B cell (primary cell): Measurements from ENCODE around the gene GH2. TPM values are rescaled to one million over a fixed set of nuclear protein-coding genes. Genes with fewer than 3 reads are reported as not detected.

Source experiments
- ATAC-seq: fragments of 200-7000 bp; cut with Tn5 transposase; one replicate; pipeline ENCODE4 v1.10.0; 2021; ENCODE audit warnings: low read depth, mild to moderate bottlenecking, moderate number of reproducible peaks, moderate library complexity
- CTCF ChIA-PET: fragments of 350-600 bp; sonication (Branson Sonifier 250); formaldehyde crosslinking; loops from one replicate; lab custom pipeline; 2021; ENCODE audit warnings: antibody characterized with exemption, inconsistent platforms; lab: Charles Lee
- POLR2A ChIA-PET: fragments of 350-600 bp; sonication (Branson Sonifier 250); formaldehyde crosslinking; loops from one replicate; lab custom pipeline; 2021; ENCODE audit warnings: antibody characterized with exemption; lab: Charles Lee
- DNase-seq: peaks from one replicate; pipeline ENCODE4 v3.0.0; 2013
- H2AFZ ChIP-seq: 2 replicates; pipeline ENCODE4 v1.6.1; 2012; ENCODE audit warnings: mild to moderate bottlenecking, low read depth, low read length; ENCODE audit not compliant: insufficient read depth, poor library complexity, severe bottlenecking
- H3K27ac ChIP-seq, 2 donors: 1 replicate in 1 of 2; 2 replicates in 1 of 2; pipeline ENCODE4 v1.5.1; 2012 to 2013; ENCODE audit warnings: low read length in 2 of 2, mild to moderate bottlenecking in 2 of 2, moderate library complexity in 1 of 2
- H3K27me3 ChIP-seq, 4 experiments: fragments of 200-600 bp in 1 of 4; sonication (generic) in 1 of 4; replicated peaks in 1 of 4; 1 replicate in 2 of 4; 2 replicates in 2 of 4; pipeline versions ENCODE4 v1.6.1 to v1.7.0; 2013 to 2016; ENCODE audit warnings: low read length in 3 of 4, mild to moderate bottlenecking in 2 of 4, mixed read lengths in 1 of 4, moderate library complexity in 1 of 4; ENCODE audit not compliant: insufficient read depth in 4 of 4, control insufficient read depth in 3 of 4; ENCODE audit errors: control extremely low read depth in 1 of 4
- H3K36me3 ChIP-seq, 2 experiments: replicated peaks in 1 of 2; 1 replicate in 1 of 2; 2 replicates in 1 of 2; pipeline versions ENCODE4 v1.6.1 to v1.7.1; 2013; ENCODE audit warnings: low read length in 1 of 2; ENCODE audit not compliant: insufficient read depth in 2 of 2, control insufficient read depth in 1 of 2; ENCODE audit errors: control extremely low read depth in 1 of 2, extremely low read depth in 1 of 2
- H3K4me1 ChIP-seq, 2 donors: fragments of 200-600 bp in 1 of 2; sonication (generic) in 1 of 2; 1 replicate in 1 of 2; 2 replicates in 1 of 2; pipeline versions ENCODE4 v1.5.1 to v1.6.1; 2013 to 2017; ENCODE audit warnings: low read length in 2 of 2; ENCODE audit not compliant: control insufficient read depth in 2 of 2, insufficient read depth in 2 of 2
- H3K4me2 ChIP-seq: replicated peaks from 2 replicates; pipeline ENCODE3; 2012; ENCODE audit warnings: mild to moderate bottlenecking, low read depth, low read length; ENCODE audit not compliant: poor library complexity, severe bottlenecking
- H3K4me3 ChIP-seq, 5 experiments: fragments of 200-600 bp in 1 of 5; sonication (generic) in 1 of 5; 1 replicate in 3 of 5; 2 replicates in 2 of 5; pipeline versions ENCODE4 v1.5.1 to v1.7.0; 2011 to 2016; ENCODE audit warnings: low read length in 4 of 5, mild to moderate bottlenecking in 4 of 5, low read depth in 2 of 5, control low read depth in 1 of 5, moderate library complexity in 1 of 5; ENCODE audit not compliant: insufficient read depth in 1 of 5; ENCODE audit errors: control extremely low read depth in 1 of 5, extremely low read depth in 1 of 5
- H3K79me2 ChIP-seq: fragments of 200-600 bp; sonication (generic); one replicate; pipeline ENCODE4 v1.6.0; 2016; ENCODE audit warnings: low read length; ENCODE audit not compliant: control insufficient read depth, insufficient read depth
- H3K9ac ChIP-seq: fragments of 200-600 bp; sonication (generic); 2 replicates; pipeline ENCODE4 v1.6.1; 2017; ENCODE audit warnings: mild to moderate bottlenecking, low read length, moderate library complexity
- H3K9me3 ChIP-seq, 3 donors: one replicate each; pipeline versions ENCODE4 v1.6.1 to v1.7.1; 2013; ENCODE audit warnings: low read length in 2 of 3; ENCODE audit not compliant: control insufficient read depth in 2 of 3, insufficient read depth in 1 of 3; ENCODE audit errors: control extremely low read depth in 1 of 3
- H4K20me1 ChIP-seq: 2 replicates; pipeline ENCODE4 v1.6.0; 2012; ENCODE audit warnings: mild to moderate bottlenecking, low read length; ENCODE audit not compliant: insufficient read depth, control insufficient read depth, poor library complexity, severe bottlenecking
- H3K27ac Mint-ChIP-seq: one replicate; pipeline ENCODE4 v1.8.0; 2021; ENCODE audit warnings: mixed read lengths
- H3K27me3 Mint-ChIP-seq: one replicate; pipeline ENCODE4 v1.8.0; 2021; ENCODE audit warnings: mixed read lengths
- H3K4me1 Mint-ChIP-seq: one replicate; pipeline ENCODE4 v1.8.0; 2021; ENCODE audit warnings: mixed read lengths
- H3K4me3 Mint-ChIP-seq: one replicate; pipeline ENCODE4 v1.8.0; 2021; ENCODE audit warnings: mixed read lengths
- H3K9me3 Mint-ChIP-seq: one replicate; pipeline ENCODE4 v1.8.0; 2022; ENCODE audit warnings: mixed read lengths; ENCODE audit not compliant: insufficient read depth
- CTCF ChIP-seq: fragments of 200-600 bp; IDR thresholded peaks from one replicate; pipeline ENCODE4 v1.8.0; 2022; ENCODE audit warnings: antibody characterized with exemption, mild to moderate bottlenecking
- EZH2 ChIP-seq: IDR thresholded peaks from 2 replicates; pipeline ENCODE4 v1.6.1; 2012; ENCODE audit warnings: borderline replicate concordance, low read depth, mild to moderate bottlenecking, moderate library complexity, low read length; ENCODE audit not compliant: insufficient read depth, poor library complexity, severe bottlenecking
- WGBS: methylation state at CpG from one replicate; pipeline ENCODE4 v1.1.5; 2013; ENCODE audit warnings: missing lambda C conversion rate; ENCODE audit not compliant: insufficient coverage; 5-methylcytosine and 5-hydroxymethylcytosine counted together
- intact Hi-C: fragments of 100-400 bp; cut with micrococcal nuclease; formaldehyde crosslinking; loops from one replicate; pipeline ENCODE4 v1.10.0; 2022
- polyA plus RNA-seq: library from polyadenylated mRNA; depleted of rRNA; stranded (reverse); fragments of >200 nt; gene quantifications from 2 replicates; pipeline ENCODE4 v1.2.3, GENCODE V29; 2012
- total RNA-seq, 2 donors: library from RNA; stranded (reverse); fragments of 120-200 nt in 1 of 2; gene quantifications; 1 replicate in 1 of 2; 2 replicates in 1 of 2; pipeline versions ENCODE4 v1.2.3 to v1.2.4, GENCODE V29; 2013 to 2022

Gene GH2
- total and polyA plus RNA-seq, 2 donors (not counting 1 experiment from before 2014, with no cell fraction given) = not detected

GRCh38 chr17:63833026-63833740 lies 48.6 kb downstream of the GH2 start:
- H3K4me1 ChIP-seq = peaks cover 19 to 32% of the 10 kb centered on the region in 2 donors
- Mint-ChIP-seq H3K27me3 (no peaks in the 10 kb centered on the region), H3K4me1 (peaks cover 44% of the 10 kb centered on the region)

More at GRCh38 chr17:63833026-63833740, 48.6 kb downstream of the GH2 start:
- peaks cover 2 to 87% of the 10 kb centered on the region in 2 experiments for H3K36me3 ChIP-seq
- H3K27ac ChIP-seq = no peak overlapping the region
- H3K79me2 ChIP-seq = peaks cover 42% of the 10 kb centered on the region
- Mint-ChIP-seq H3K9me3 (no peaks in the 10 kb centered on the region), H3K27ac (no peak overlapping the region), H3K4me3 (no peak overlapping the region)
- DNase-seq = no peak
- no peak overlapping the region for H2AFZ ChIP-seq
- peaks cover 32% of the 10 kb centered on the region for H4K20me1 ChIP-seq
- TF ChIP-seq CTCF = no peak
- no peak for TF ChIP-seq EZH2
- H3K9me3 ChIP-seq = no peaks in the 10 kb centered on the region
- H3K4me3 ChIP-seq = no peak overlapping the region
- H3K27me3 ChIP-seq = no peaks in the 10 kb centered on the region
- H3K4me2 ChIP-seq = no peak overlapping the region
- ATAC-seq = no peak
- ChIA-PET POLR2A (interaction anchor here (0.8 kb wide), 1 partner anchor 10 kb away, joined by 5 read pairs; no protein-coding TSS in a partner anchor), CTCF (interaction anchor here (0.6 to 2.9 kb wide), 7 partner anchors 10 to 221 kb away, joined by 3 to 14 read pairs (median 5); no protein-coding TSS in a partner anchor)
- 98% methylated on average over 13 of the region's 14 CpGs for WGBS
- intact Hi-C loops = no loop called here
- H3K9ac ChIP-seq = no peak overlapping the region
